ENCODE data around the gene ANO5.

ANO5 gene

DNA sequence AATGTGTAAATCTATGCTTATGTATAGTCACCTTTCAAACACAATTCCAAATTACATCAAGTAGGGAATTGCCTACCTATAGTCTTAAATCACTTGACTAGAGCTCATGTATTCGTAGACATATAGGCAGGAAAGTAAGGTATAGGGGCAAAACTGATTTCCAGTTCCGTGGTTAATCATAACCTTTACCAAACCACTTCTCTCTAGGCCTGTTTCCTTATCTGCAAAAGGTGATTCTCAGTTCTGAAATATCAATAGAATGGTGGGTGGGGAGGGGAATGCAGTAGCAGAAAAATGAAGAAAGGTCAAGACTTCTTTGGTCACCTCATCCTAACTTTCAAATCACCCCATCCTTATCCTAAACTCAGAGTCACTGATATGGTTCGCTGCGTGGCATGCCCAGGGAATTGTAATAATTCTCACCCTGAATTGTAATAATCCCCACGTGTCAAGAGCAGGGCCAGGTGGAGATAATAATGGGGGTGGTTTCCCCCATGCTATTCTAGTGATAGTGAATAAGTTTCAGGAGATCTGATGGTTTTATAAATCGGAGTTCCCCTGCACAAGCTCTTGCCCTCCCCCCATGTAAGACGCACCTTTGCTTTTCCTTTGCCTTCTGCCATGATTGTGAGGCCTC lies 1.9 kb upstream of the ANO5 start:
- DNase-seq, result no peak
- TF ChIP-seq POLR2A (IDR thresholded peaks at IDR 0.05; ENCODE audit: low read length) (no peak), GATA1 (IDR thresholded peaks at IDR 0.05; ENCODE audit: low read depth, low read length) (no peak)

DNA sequence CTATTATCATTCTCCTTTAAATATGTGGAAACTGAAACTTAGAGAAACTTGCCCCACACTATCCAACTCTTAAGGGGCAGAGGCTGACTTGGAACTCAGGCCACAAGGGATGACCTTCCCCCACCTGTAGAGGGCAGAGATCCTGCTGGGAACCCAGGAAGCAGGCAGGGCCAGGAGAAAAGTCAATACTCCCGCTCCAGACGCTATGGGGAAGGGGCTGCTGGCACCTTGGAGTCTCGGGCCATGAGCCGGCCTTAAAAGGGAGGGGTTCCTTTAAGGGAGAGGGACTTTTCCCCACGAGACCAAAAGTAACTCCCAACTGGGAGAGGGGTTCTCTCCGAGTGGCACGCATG lies 620 bp upstream of the ANO5 start:
- TF ChIP-seq GATA1 (IDR thresholded peaks at IDR 0.05; ENCODE audit: low read depth, low read length) (no peak), POLR2A (IDR thresholded peaks at IDR 0.05; ENCODE audit: low read length) (no peak)
- no peak for DNase-seq

DNA sequence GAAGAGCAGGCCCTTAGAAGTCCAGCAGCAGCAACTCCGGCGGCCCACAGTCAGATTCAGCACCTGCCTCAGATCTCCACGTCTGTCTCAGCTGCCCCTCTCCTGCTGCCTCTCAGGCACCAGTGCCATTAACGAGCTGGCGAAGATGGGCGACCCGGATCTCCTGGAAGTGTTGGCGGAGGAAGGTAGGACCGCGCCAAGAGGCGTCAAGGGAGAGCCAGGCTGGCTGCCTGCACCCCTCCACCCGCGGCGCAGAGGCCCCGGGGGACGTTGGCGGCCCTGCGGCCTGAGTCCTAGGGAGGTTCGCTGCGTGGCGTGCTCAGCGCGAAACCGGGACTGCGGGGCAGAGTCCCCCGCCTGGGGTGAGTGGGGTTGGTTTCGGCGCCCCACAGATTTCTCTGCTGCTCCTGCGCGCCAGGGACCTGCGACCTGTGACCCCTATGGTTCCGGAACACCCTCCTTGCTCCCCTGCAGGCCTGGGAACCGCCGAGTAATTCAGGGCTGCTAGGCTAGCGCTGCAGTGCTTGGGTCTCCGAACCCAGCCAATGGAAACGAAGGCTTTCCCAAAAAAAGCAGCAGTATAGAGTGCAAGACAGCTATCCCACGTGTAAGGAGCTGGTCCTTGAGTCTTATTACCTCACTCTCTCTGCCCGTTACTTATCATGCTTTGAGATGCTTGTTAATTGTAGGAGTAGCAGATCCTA lies 615 bp downstream of the ANO5 start:
- DNase-seq, result no peak
- TF ChIP-seq POLR2A (IDR thresholded peaks at IDR 0.05; ENCODE audit: low read length) (no peak), GATA1 (IDR thresholded peaks at IDR 0.05; ENCODE audit: low read depth, low read length) (no peak)

GRCh38 chr11:22194306-22194705 lies 1.4 kb downstream of the ANO5 start:
- TF ChIP-seq POLR2A (IDR thresholded peaks at IDR 0.05; ENCODE audit: low read length) (no peak), GATA1 (IDR thresholded peaks at IDR 0.05; ENCODE audit: low read depth, low read length) (no peak)

GRCh38 chr11:22194907-22195306 lies 2.0 kb downstream of the ANO5 start:
- TF ChIP-seq POLR2A (IDR thresholded peaks at IDR 0.05; ENCODE audit: low read length), result no peak
- TF ChIP-seq GATA1 (IDR thresholded peaks at IDR 0.05; ENCODE audit: low read depth, low read length), result no peak
- no peak for DNase-seq

More at GRCh38 chr11:22194306-22194705, 1.4 kb downstream of the ANO5 start:
- no peak for DNase-seq

DNA sequence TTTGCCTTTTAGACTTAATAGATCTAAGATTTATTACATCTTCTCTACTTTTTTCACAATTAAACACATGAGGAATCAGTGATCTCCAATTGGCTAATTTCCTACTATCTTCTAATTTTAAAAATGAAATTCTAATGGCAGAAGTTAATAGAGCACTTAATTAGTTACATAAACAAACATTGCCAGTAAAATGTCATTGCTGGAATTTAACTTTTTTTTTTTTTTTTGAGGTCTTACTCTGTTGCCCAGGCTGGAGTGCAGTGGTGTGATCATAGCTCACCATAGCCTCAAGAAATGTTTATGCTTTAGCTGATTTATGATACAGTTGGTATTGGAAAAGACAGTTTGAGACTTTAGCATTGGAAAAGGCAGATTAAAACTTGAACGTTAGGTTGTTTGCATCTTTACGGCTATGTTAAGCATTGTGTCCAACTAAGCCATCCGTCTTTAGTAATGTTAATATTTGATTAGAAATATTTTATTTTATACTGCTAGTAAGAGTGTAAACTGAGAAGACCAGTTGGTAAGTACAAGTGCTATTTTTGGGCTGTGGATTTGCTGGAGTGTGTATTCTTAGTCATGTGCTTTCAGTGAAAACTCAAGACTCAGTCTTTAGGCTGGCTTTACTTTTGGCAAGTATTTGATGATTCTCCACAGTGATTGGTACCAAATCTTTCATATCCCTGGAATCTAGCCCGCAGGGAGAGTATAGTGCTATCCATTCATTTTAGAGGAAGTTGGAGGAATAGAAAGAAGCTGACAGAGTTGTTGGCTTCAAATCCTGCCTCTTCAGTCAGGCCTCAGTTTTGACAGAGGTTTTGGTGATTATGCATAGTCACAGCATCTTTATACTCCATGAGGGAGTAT lies 4.5 kb downstream of the ANO5 start:
- no peak for DNase-seq
- TF ChIP-seq GATA1 (IDR thresholded peaks at IDR 0.05; ENCODE audit: low read depth, low read length), result no peak
- no peak for TF ChIP-seq POLR2A (IDR thresholded peaks at IDR 0.05; ENCODE audit: low read length)

DNA sequence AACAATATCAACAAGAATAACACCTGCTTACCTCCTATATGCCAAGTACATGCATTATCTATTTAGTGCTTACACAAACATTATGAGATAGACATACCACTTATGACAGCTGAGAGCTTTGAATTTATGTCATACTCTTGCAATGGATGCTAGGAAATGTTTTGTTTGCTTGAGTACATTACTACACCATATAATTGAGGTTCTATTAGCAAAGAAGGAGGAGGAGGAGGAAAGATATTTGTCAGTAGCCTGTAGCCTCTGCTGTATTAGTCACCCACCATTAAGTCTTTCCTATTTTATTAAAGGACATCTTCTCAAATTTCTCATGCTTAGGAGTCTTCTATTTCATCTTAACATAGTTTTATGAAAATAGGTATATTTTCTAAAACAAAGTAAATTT lies 6.4 kb downstream of the ANO5 start:
- no peak for DNase-seq
- TF ChIP-seq GATA1 (IDR thresholded peaks at IDR 0.05; ENCODE audit: low read depth, low read length) (no peak), POLR2A (IDR thresholded peaks at IDR 0.05; ENCODE audit: low read length) (no peak)

GRCh38 chr11:22203281-22203680 lies 10.4 kb downstream of the ANO5 start:
- TF ChIP-seq POLR2A (IDR thresholded peaks at IDR 0.05; ENCODE audit: low read length), result no peak
- no peak for TF ChIP-seq GATA1 (IDR thresholded peaks at IDR 0.05; ENCODE audit: low read depth, low read length)
- no peak for DNase-seq

- no peak for DNase-seq
- TF ChIP-seq GATA1 (IDR thresholded peaks at IDR 0.05; ENCODE audit: low read depth, low read length), result no peak
- no peak for TF ChIP-seq POLR2A (IDR thresholded peaks at IDR 0.05; ENCODE audit: low read length)
Measured at GRCh38 chr11:22207162-22207561, 14.3 kb downstream of the ANO5 start.

- TF ChIP-seq GATA1 (IDR thresholded peaks at IDR 0.05; ENCODE audit: low read depth, low read length) (no peak), POLR2A (IDR thresholded peaks at IDR 0.05; ENCODE audit: low read length) (no peak)
- DNase-seq, result no peak
Measured at GRCh38 chr11:22208151-22208858, 15.4 kb downstream of the ANO5 start.

GRCh38 chr11:22216940-22217339 lies 24.1 kb downstream of the ANO5 start:
- DNase-seq, result no peak
- no peak for TF ChIP-seq GATA1 (IDR thresholded peaks at IDR 0.05; ENCODE audit: low read depth, low read length)
- no peak for TF ChIP-seq POLR2A (IDR thresholded peaks at IDR 0.05; ENCODE audit: low read length)

- TF ChIP-seq POLR2A (IDR thresholded peaks at IDR 0.05; ENCODE audit: low read length), result no peak
- no peak for TF ChIP-seq GATA1 (IDR thresholded peaks at IDR 0.05; ENCODE audit: low read depth, low read length)
- DNase-seq, result no peak
Measured at GRCh38 chr11:22221143-22221542, 28.3 kb downstream of the ANO5 start.

GRCh38 chr11:22225190-22225589 lies 32.3 kb downstream of the ANO5 start:
- TF ChIP-seq GATA1 (IDR thresholded peaks at IDR 0.05; ENCODE audit: low read depth, low read length) (no peak), POLR2A (IDR thresholded peaks at IDR 0.05; ENCODE audit: low read length) (no peak)
- DNase-seq, result no peak

- TF ChIP-seq GATA1 (IDR thresholded peaks at IDR 0.05; ENCODE audit: low read depth, low read length) (no peak), POLR2A (IDR thresholded peaks at IDR 0.05; ENCODE audit: low read length) (no peak)
- DNase-seq, result no peak
Measured at GRCh38 chr11:22234743-22235142, 41.9 kb downstream of the ANO5 start.
